GM23338 (cell line): ENCODE data around the gene TAF3. TPM values are rescaled to one million over a fixed set of nuclear protein-coding genes. Genes with fewer than 3 reads are reported as not detected.

Experiments used
- ATAC-seq: fragments of 200-7000 bp; cut with Tn5 transposase; 3 replicates; pipeline ENCODE4 v1.9.1; 2020
- DNase-seq: peaks from one replicate; pipeline ENCODE4 v3.0.0-alpha.2; 2015; ENCODE audit warnings: low spot score
- H2AFZ ChIP-seq: fragments of 200-600 bp; sonication (generic); 2 replicates; pipeline ENCODE4 v1.8.0; 2016; ENCODE audit warnings: antibody characterized with exemption, mild to moderate bottlenecking, moderate library complexity
- H3F3A ChIP-seq: fragments of 200-600 bp; sonication (generic); replicated peaks from 2 replicates; pipeline ENCODE4 v1.8.0; 2017; ENCODE audit warnings: antibody characterized with exemption, mixed run types, low read depth
- H3K27ac ChIP-seq: fragments of 200-600 bp; sonication (generic); 2 replicates; pipeline ENCODE4 v1.6.1; 2016; ENCODE audit warnings: low read depth
- H3K27me3 ChIP-seq: fragments of 200-600 bp; sonication (generic); 2 replicates; pipeline ENCODE4 v1.8.0; 2016; ENCODE audit warnings: mild to moderate bottlenecking, mixed run types, moderate library complexity; ENCODE audit not compliant: insufficient read depth
- H3K36me3 ChIP-seq: fragments of 200-600 bp; sonication (generic); 2 replicates; pipeline ENCODE4 v1.8.0; 2016; ENCODE audit warnings: mild to moderate bottlenecking; ENCODE audit not compliant: insufficient read depth
- H3K4me1 ChIP-seq: fragments of 200-600 bp; sonication (generic); 2 replicates; pipeline ENCODE4 v1.8.0; 2016; ENCODE audit warnings: mild to moderate bottlenecking, moderate library complexity; ENCODE audit not compliant: insufficient read depth
- H3K4me2 ChIP-seq: fragments of 200-600 bp; sonication (generic); 2 replicates; pipeline ENCODE4 v1.7.1; 2017; ENCODE audit warnings: mixed run types
- H3K4me3 ChIP-seq: fragments of 200-600 bp; sonication (generic); 2 replicates; pipeline ENCODE4 v1.6.1; 2016; ENCODE audit warnings: mixed run types
- H3K79me2 ChIP-seq: fragments of 200-600 bp; sonication (generic); replicated peaks from 2 replicates; pipeline ENCODE4 v1.8.0; 2017; ENCODE audit warnings: mild to moderate bottlenecking; ENCODE audit not compliant: insufficient read depth
- H3K9me2 ChIP-seq: fragments of 200-600 bp; sonication (generic); 2 replicates; pipeline ENCODE4 v1.8.0; 2017; ENCODE audit not compliant: insufficient read depth
- H4K20me1 ChIP-seq: fragments of 200-600 bp; sonication (generic); replicated peaks from 2 replicates; pipeline ENCODE4 v1.8.0; 2017; ENCODE audit warnings: mild to moderate bottlenecking; ENCODE audit not compliant: insufficient read depth
- H3K27ac Mint-ChIP-seq: 2 replicates; pipeline ENCODE4 v1.8.0; 2020; ENCODE audit warnings: inconsistent platforms, mild to moderate bottlenecking, moderate library complexity, mixed read lengths
- H3K27me3 Mint-ChIP-seq: 3 replicates; pipeline ENCODE4 v1.8.0; 2022; ENCODE audit warnings: low read depth, mild to moderate bottlenecking, moderate library complexity, mixed read lengths, inconsistent platforms; ENCODE audit not compliant: insufficient read depth, poor library complexity
- H3K36me3 Mint-ChIP-seq: 3 replicates; pipeline ENCODE4 v1.8.0; 2021; ENCODE audit warnings: low read depth, mild to moderate bottlenecking, inconsistent platforms, moderate library complexity, mixed read lengths
- H3K4me1 Mint-ChIP-seq: 3 replicates; pipeline ENCODE4 v1.8.0; 2020; ENCODE audit warnings: mild to moderate bottlenecking, inconsistent platforms, mixed read lengths
- H3K4me3 Mint-ChIP-seq: 3 replicates; pipeline ENCODE4 v1.8.0; 2021; ENCODE audit warnings: moderate library complexity, mild to moderate bottlenecking, inconsistent platforms, mixed read lengths
- H3K9me3 Mint-ChIP-seq: 3 replicates; pipeline ENCODE4 v1.8.0; 2020; ENCODE audit warnings: moderate library complexity, mild to moderate bottlenecking, inconsistent platforms, mixed read lengths
- CREB1 ChIP-seq: fragments of 250-450 bp; sonication (Bioruptor Pico); IDR thresholded peaks from 2 replicates; pipeline ENCODE4 v1.5.0; 2020; ENCODE audit warnings: low read depth, mild to moderate bottlenecking, moderate library complexity
- EZH2 ChIP-seq: fragments of 200-600 bp; sonication (generic); IDR thresholded peaks from one replicate; pipeline ENCODE4 v1.8.0; 2017; ENCODE audit warnings: antibody characterized with exemption, mild to moderate bottlenecking, low read depth; ENCODE audit not compliant: unreplicated experiment
- EZH2phosphoT487 ChIP-seq: fragments of 200-600 bp; sonication (generic); IDR thresholded peaks from one replicate; pipeline ENCODE4 v1.8.1; 2018; ENCODE audit warnings: antibody characterized with exemption; ENCODE audit not compliant: unreplicated experiment
- JUNB ChIP-seq: IDR thresholded peaks from one replicate; pipeline ENCODE4 v1.6.1; 2016; ENCODE audit warnings: antibody characterized with exemption; ENCODE audit not compliant: unreplicated experiment
- NANOG ChIP-seq: IDR thresholded peaks from 2 replicates; pipeline ENCODE4 v1.6.1; 2016; ENCODE audit warnings: antibody characterized with exemption, borderline replicate concordance
- POLR2AphosphoS5 ChIP-seq: IDR thresholded peaks from 2 replicates; pipeline ENCODE4 v1.6.1; 2016; ENCODE audit warnings: antibody characterized with exemption, low read depth
- STAT1 ChIP-seq: IDR thresholded peaks from one replicate; pipeline ENCODE4 v1.6.1; 2016; ENCODE audit warnings: antibody characterized with exemption; ENCODE audit not compliant: unreplicated experiment
- ZNF114 ChIP-seq: fragments of 250-450 bp; sonication (Bioruptor Pico); IDR thresholded peaks from 2 replicates; pipeline ENCODE4 v1.5.0; 2020; ENCODE audit warnings: mild to moderate bottlenecking, moderate library complexity
- ZNF331 ChIP-seq: fragments of 250-450 bp; sonication (Bioruptor Pico); IDR thresholded peaks from 2 replicates; pipeline ENCODE4 v1.5.0; 2020; ENCODE audit warnings: low read depth, mild to moderate bottlenecking, moderate library complexity
- polyA plus RNA-seq: library from polyadenylated mRNA; unstranded; fragments of >200 nt; fragmentation: Nextera tagmentation; extraction: Ambion mirVana; gene quantifications from 2 replicates; pipeline ENCODE4 v1.2.1, GENCODE V29; 2016
- total RNA-seq: library from RNA; depleted of rRNA; stranded (reverse); fragments of >200 nt; shearing (Covaris generic); gene quantifications from 2 replicates; pipeline ENCODE4 v1.2.3, GENCODE V29; 2014
- TF ChIP-seq, protein P1 (sequence below), 2 experiments: fragments of 200-600 bp in 1 of 2; sonication (generic) in 1 of 2; conservative IDR thresholded peaks; 2 replicates each; pipeline versions ENCODE4 v1.5.1 to v1.6.1; 2016 to 2017; ENCODE audit warnings: antibody characterized with exemption in 2 of 2, low read depth in 2 of 2, mild to moderate bottlenecking in 2 of 2, moderate library complexity in 1 of 2
- TF ChIP-seq, protein P2 (sequence below): IDR thresholded peaks from one replicate; pipeline ENCODE4 v1.6.1; 2018; ENCODE audit warnings: antibody characterized with exemption; ENCODE audit not compliant: unreplicated experiment
- TF ChIP-seq, protein P3 (sequence below): fragments of 250-450 bp; sonication (Bioruptor Pico); IDR thresholded peaks from 2 replicates; pipeline ENCODE4 v1.5.0; 2020; ENCODE audit warnings: mild to moderate bottlenecking, moderate library complexity
- TF ChIP-seq, protein P4 (sequence below): IDR thresholded peaks from 2 replicates; pipeline ENCODE4 v1.6.1; 2016; ENCODE audit warnings: antibody characterized with exemption

TAF3 gene
- total and polyA plus RNA-seq, 2 experiments from 2014 or later, result 6.4 to 15.2 TPM

DNA sequence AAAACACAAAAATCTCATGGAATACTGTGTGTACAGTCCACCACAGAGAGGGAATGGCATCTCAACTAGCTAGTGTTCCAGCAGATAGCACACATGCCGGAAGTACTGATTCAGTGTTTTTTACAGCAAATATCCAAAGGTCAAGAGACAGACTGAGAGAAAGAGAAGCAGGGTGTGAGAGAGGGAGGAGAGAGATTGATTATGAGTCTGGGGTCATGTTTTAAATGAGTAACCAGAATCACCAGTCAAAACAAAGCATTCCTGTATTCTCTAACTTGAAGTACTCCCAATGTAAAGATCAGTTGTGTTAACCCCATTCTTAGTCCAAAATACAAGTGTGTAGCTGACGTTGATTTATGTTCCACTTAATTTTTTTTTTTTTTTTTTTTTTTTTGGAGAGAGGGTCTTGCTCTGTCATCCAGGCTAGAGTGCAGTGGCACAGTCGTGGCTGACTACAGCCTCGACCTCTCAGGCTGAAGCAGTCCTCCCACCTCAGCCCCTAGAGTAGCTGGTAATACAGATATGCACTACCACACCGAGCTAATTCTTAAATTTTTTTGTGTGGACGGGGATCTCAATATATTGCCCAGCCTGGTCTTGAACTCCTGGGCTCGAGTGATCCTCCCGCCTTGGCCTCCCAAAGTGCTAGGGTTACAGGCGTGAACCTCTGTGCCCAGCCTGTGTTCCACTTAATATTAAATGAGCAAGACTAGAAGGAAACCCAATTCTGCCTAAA is 114.2 kb downstream of the TAF3 start:
- H3K27me3 ChIP-seq, result no peaks in the 10 kb centered on the region
- H3K9me2 ChIP-seq, result no peaks in the 10 kb centered on the region
- no peaks in the 10 kb centered on the region for H3K4me1 ChIP-seq
- DNase-seq, result no peak
- Mint-ChIP-seq H3K36me3 (no peaks in the 10 kb centered on the region), H3K9me3 (no peaks in the 10 kb centered on the region), H3K27me3 (no peaks in the 10 kb centered on the region), H3K27ac (no peak overlapping the region), H3K4me1 (0 out of 3 replicates have a peak, but pooled peaks cover 2% of the 10 kb centered on the region), H3K4me3 (no peak overlapping the region)
- H3F3A ChIP-seq, result no peaks in the 10 kb centered on the region
- H3K36me3 ChIP-seq, result no peaks in the 10 kb centered on the region
- no peaks in the 10 kb centered on the region; the same call in 1 of the 2 replicates for H3K79me2 ChIP-seq
- TF ChIP-seq NANOG, result no peak
- no peak for TF ChIP-seq CREB1 (CRISPR knock-in tag)
- no peak for TF ChIP-seq POLR2AphosphoS5
- TF ChIP-seq STAT1, result no peak
- TF ChIP-seq EZH2phosphoT487, result no peak
- no peak for TF ChIP-seq ZNF331 (CRISPR knock-in tag)
- no peak for TF ChIP-seq EZH2
- TF ChIP-seq, protein P1, sequence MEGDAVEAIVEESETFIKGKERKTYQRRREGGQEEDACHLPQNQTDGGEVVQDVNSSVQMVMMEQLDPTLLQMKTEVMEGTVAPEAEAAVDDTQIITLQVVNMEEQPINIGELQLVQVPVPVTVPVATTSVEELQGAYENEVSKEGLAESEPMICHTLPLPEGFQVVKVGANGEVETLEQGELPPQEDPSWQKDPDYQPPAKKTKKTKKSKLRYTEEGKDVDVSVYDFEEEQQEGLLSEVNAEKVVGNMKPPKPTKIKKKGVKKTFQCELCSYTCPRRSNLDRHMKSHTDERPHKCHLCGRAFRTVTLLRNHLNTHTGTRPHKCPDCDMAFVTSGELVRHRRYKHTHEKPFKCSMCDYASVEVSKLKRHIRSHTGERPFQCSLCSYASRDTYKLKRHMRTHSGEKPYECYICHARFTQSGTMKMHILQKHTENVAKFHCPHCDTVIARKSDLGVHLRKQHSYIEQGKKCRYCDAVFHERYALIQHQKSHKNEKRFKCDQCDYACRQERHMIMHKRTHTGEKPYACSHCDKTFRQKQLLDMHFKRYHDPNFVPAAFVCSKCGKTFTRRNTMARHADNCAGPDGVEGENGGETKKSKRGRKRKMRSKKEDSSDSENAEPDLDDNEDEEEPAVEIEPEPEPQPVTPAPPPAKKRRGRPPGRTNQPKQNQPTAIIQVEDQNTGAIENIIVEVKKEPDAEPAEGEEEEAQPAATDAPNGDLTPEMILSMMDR (conservative IDR thresholded peaks at IDR 0.05; ENCODE audit: low read depth in 2 of 2), result no peak
- TF ChIP-seq, protein P2, sequence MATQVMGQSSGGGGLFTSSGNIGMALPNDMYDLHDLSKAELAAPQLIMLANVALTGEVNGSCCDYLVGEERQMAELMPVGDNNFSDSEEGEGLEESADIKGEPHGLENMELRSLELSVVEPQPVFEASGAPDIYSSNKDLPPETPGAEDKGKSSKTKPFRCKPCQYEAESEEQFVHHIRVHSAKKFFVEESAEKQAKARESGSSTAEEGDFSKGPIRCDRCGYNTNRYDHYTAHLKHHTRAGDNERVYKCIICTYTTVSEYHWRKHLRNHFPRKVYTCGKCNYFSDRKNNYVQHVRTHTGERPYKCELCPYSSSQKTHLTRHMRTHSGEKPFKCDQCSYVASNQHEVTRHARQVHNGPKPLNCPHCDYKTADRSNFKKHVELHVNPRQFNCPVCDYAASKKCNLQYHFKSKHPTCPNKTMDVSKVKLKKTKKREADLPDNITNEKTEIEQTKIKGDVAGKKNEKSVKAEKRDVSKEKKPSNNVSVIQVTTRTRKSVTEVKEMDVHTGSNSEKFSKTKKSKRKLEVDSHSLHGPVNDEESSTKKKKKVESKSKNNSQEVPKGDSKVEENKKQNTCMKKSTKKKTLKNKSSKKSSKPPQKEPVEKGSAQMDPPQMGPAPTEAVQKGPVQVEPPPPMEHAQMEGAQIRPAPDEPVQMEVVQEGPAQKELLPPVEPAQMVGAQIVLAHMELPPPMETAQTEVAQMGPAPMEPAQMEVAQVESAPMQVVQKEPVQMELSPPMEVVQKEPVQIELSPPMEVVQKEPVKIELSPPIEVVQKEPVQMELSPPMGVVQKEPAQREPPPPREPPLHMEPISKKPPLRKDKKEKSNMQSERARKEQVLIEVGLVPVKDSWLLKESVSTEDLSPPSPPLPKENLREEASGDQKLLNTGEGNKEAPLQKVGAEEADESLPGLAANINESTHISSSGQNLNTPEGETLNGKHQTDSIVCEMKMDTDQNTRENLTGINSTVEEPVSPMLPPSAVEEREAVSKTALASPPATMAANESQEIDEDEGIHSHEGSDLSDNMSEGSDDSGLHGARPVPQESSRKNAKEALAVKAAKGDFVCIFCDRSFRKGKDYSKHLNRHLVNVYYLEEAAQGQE, result no peak
- no peak for TF ChIP-seq JUNB
- TF ChIP-seq ZNF114 (CRISPR knock-in tag), result no peak
- TF ChIP-seq, protein P3, sequence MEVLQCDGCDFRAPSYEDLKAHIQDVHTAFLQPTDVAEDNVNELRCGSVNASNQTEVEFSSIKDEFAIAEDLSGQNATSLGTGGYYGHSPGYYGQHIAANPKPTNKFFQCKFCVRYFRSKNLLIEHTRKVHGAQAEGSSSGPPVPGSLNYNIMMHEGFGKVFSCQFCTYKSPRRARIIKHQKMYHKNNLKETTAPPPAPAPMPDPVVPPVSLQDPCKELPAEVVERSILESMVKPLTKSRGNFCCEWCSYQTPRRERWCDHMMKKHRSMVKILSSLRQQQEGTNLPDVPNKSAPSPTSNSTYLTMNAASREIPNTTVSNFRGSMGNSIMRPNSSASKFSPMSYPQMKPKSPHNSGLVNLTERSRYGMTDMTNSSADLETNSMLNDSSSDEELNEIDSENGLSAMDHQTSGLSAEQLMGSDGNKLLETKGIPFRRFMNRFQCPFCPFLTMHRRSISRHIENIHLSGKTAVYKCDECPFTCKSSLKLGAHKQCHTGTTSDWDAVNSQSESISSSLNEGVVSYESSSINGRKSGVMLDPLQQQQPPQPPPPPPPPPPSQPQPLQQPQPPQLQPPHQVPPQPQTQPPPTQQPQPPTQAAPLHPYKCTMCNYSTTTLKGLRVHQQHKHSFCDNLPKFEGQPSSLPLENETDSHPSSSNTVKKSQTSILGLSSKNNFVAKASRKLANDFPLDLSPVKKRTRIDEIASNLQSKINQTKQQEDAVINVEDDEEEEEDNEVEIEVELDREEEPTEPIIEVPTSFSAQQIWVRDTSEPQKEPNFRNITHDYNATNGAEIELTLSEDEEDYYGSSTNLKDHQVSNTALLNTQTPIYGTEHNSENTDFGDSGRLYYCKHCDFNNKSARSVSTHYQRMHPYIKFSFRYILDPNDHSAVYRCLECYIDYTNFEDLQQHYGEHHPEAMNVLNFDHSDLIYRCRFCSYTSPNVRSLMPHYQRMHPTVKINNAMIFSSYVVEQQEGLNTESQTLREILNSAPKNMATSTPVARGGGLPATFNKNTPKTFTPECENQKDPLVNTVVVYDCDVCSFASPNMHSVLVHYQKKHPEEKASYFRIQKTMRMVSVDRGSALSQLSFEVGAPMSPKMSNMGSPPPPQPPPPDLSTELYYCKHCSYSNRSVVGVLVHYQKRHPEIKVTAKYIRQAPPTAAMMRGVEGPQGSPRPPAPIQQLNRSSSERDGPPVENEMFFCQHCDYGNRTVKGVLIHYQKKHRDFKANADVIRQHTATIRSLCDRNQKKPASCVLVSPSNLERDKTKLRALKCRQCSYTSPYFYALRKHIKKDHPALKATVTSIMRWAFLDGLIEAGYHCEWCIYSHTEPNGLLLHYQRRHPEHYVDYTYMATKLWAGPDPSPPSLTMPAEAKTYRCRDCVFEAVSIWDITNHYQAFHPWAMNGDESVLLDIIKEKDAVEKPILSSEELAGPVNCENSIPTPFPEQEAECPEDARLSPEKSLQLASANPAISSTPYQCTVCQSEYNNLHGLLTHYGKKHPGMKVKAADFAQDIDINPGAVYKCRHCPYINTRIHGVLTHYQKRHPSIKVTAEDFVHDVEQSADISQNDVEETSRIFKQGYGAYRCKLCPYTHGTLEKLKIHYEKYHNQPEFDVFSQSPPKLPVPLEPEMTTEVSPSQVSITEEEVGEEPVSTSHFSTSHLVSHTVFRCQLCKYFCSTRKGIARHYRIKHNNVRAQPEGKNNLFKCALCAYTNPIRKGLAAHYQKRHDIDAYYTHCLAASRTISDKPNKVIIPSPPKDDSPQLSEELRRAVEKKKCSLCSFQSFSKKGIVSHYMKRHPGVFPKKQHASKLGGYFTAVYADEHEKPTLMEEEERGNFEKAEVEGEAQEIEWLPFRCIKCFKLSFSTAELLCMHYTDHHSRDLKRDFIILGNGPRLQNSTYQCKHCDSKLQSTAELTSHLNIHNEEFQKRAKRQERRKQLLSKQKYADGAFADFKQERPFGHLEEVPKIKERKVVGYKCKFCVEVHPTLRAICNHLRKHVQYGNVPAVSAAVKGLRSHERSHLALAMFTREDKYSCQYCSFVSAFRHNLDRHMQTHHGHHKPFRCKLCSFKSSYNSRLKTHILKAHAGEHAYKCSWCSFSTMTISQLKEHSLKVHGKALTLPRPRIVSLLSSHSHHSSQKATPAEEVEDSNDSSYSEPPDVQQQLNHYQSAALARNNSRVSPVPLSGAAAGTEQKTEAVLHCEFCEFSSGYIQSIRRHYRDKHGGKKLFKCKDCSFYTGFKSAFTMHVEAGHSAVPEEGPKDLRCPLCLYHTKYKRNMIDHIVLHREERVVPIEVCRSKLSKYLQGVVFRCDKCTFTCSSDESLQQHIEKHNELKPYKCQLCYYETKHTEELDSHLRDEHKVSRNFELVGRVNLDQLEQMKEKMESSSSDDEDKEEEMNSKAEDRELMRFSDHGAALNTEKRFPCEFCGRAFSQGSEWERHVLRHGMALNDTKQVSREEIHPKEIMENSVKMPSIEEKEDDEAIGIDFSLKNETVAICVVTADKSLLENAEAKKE (CRISPR knock-in tag), result no peak
- TF ChIP-seq, protein P4, sequence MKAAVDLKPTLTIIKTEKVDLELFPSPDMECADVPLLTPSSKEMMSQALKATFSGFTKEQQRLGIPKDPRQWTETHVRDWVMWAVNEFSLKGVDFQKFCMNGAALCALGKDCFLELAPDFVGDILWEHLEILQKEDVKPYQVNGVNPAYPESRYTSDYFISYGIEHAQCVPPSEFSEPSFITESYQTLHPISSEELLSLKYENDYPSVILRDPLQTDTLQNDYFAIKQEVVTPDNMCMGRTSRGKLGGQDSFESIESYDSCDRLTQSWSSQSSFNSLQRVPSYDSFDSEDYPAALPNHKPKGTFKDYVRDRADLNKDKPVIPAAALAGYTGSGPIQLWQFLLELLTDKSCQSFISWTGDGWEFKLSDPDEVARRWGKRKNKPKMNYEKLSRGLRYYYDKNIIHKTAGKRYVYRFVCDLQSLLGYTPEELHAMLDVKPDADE, result no peak
- no peak for ATAC-seq
- H3K4me2 ChIP-seq, result no peak overlapping the region
- no peak overlapping the region for H2AFZ ChIP-seq
- no peak overlapping the region for H3K27ac ChIP-seq
- no peak overlapping the region for H3K4me3 ChIP-seq
- peaks cover 4% of the 10 kb centered on the region; the same call in 1 of the 2 replicates for H4K20me1 ChIP-seq
